Activated naive CD8-positive, alpha-beta T cell treated with anti-CD3 and anti-CD28 coated beads, Interleukin-2, amount 50 U/mL, for 16 hours (primary cell): ENCODE data around the gene PUDP.

Experiments
- DNase-seq: peaks from one replicate; pipeline ENCODE4 v3.0.0-alpha.2; 2020; ENCODE audit warnings: low read depth, low spot score

The PUDP gene

GRCh38 chrX:7146703-7147412, 1.1 kb downstream of the PUDP start:
- no peak for DNase-seq

- DNase-seq, result no peak
Measured at GRCh38 chrX:7146020-7146702, 1.8 kb downstream of the PUDP start.

DNA sequence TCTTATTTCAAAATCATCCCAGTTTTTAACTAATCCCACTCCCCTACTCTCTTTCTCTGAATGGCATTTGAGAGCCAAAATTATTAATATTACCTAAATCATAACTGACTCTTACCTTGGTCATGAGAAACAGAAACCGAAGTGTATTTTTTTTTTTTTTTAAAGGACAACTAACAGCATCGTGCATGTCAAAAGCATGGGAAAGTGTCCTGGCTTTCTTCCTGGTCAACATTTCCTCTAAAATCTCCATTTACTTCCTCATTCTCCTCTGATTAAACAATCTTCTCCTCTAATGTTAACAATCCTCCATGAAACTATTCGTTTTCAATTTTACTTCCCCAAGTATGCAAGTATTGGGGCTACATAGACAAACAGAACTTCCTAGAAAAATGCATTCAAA, 2.5 kb downstream of the PUDP start:
- no peak for DNase-seq

DNA sequence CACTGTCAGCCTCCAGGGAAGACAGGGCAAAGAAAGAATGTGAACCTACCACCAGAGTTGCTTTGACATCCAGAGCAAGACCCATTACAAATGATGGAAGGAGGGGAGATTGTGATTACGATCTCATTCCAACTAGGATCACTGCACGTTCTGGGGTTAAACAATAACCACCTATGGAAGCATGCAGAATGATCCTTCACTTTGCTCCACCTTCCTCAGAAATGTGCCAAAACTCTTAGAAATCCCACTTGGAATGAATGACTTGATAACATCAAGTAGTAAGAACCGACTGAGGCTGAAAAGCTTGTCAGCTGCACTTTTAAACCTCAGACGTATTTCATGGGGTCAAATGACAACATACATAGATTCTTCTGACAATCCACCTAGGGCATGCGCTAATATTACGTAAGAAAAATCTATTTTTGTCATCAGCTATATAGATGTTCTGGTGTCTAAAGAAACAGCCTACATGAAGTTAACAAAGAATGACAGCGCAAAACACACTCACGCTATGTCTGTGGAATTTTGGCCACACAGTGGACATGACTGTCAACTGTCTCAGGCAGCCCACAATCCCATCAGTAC, 3.9 kb downstream of the PUDP start:
- no peak for DNase-seq

GRCh38 chrX:7143076-7143475, 4.9 kb downstream of the PUDP start:
- no peak for DNase-seq

DNA sequence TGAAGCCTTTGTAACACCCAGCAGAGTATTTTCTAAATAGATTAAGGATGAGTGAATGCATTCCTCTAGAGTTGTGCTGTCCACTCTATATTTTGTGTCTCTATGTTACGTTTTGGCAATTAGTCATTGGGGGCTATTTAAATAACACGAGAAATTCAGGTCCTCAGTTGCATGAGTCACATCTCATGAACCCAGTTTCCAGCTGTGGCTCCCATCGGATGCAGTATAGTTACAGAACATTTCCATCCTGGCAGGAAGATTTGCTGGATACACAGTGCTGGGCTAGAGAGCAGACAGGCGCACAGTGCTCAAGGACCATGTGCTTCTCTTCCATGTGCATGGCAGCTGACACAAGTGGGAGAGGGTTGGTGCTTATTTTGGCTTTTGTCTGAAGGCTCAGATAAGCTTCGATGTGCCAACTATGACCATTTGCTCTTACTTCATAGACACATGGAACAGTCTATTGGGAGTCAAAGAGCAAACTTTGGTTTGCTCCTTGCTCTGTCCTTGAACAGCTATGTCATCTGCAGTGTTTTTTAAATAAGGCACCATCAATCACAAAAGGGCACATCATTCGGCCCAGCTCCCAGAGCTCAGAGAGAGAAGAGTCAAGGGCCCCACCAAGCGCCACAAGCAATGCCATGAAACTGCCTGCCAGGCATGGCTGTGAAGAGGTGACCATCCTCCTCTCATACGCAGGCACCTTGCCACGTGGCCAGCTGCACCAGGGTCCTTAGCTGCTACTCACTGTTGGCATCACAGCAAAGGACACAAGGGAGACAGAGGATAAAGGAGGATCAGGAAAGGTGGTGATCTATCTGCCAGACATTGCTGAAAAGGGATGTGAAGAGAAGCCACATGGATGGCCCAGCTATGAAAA, 8.5 kb downstream of the PUDP start:
- DNase-seq, result no peak

DNA sequence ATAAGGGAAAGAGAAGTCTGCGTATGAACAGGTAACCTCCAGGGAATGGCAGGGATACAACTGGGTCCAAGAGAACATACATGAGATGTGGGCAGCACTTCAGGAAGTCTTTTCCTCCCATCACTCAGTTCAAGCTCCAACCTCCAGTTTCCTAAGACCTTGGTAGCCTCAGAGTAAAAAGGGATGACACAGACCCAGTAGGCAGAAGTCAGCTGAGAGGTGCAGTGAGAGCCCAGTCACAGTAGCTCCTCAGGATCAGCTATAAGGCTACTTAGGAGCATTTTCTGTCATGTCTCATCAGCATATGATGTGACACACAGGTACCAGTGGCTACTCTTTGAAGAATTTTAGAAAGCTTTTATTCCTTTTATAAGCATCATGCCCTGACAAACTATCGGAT, 13.0 kb downstream of the PUDP start:
- DNase-seq, result no peak

GRCh38 chrX:7133050-7133440, 14.9 kb downstream of the PUDP start:
- no peak for DNase-seq

DNA sequence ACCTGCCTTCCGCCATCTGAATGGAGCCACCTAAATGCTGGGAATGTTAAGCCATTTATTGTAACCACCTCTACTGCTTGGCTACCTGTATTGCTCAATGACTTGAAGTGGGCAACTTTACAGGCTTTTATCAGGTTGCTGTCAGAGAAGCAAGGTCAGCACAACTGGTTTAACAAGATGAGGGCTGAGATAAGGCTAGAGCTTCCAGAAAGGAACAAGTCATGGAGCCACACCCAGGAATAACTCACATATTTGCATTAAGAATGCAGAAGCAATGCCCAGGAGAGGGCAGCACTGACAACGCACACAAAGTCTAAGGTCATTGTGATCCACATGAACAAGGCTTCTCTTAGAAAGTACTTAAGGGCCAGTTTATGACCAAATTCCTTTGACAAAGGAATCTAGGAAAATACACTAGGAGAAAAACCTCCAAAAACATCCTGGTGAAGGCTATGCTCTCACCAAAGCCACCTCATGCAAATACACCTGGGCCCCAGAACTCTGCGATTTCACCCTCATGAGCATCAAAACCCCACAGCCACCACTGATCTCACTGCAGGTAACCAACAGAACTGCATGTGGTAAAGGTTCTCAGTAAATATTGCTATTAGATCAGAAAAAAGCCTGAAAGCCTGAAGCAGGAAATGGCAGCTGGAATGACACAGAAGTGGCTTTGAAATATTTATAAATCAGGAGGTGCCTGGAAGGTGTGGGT, 15.5 kb downstream of the PUDP start:
- no peak for DNase-seq

GRCh38 chrX:7131621-7132020, 16.3 kb downstream of the PUDP start:
- DNase-seq, result no peak

- no peak for DNase-seq
Measured at GRCh38 chrX:7127056-7127455, 20.9 kb downstream of the PUDP start.

DNA sequence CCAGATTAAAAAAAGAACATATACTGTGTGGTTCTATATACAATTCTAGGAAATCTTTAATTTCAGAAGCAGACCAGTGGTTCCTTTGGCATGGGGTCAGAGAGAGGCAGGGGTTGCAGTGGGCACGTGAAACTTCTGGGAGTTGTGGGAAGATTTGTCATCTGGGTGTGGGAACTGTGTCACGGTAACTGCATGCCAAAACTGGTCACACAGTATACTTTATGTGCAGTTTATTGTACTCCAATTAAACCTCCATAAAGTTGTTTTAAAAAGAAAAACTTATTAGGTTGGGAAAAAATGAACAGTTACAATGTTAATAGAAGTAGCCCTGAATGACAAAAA, 27.1 kb downstream of the PUDP start:
- no peak for DNase-seq

GRCh38 chrX:7119950-7120877, 27.7 kb downstream of the PUDP start:
- no peak for DNase-seq

- no peak for DNase-seq
Measured at GRCh38 chrX:7117587-7117986, 30.4 kb downstream of the PUDP start.

GRCh38 chrX:7116081-7116480, 31.9 kb downstream of the PUDP start:
- no peak for DNase-seq

GRCh38 chrX:7115557-7115956, 32.4 kb downstream of the PUDP start:
- DNase-seq, result no peak

DNA sequence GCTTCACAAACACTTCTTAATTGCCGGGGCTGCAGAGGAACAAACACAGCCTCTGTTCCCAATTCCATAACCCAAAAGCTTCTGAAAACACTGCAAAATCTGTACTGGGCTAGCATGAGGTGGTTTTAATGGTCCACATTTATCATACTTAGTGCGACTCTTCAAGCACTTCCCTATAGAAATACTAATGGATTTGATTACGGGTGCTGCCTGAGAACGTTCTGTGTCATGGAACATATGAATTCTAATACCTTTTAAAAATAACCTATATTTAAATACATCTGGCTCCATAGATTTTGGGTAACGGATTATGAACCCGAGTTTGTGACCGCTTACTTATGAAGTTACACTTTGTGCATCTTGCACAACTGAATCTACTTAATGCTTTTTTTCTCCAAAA, 35.9 kb downstream of the PUDP start:
- DNase-seq, result no peak

- no peak for DNase-seq
Measured at GRCh38 chrX:7111518-7111917, 36.4 kb downstream of the PUDP start.

DNA sequence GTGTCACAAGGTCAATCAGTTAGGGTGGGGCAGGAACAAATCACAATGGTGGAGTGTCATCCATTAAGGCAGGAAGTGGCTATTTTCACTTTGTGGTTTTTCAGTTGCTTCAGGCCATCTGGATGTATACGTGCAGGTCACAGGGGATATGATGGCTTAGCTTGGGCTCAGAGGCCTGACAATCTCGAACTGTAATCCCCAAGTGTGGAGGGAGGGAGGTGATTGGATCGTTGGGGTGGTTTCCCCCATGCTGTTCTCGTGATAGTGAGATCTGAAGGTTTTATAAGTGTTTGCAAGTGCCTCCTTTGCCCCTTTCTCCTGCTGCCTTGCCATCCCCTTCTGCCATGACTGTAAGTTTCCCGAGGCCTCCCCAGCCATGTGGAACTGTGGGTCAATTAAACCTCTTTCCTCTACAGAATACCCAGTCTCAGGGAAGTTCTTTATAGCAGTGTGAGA, 37.1 kb downstream of the PUDP start:
- DNase-seq, result no peak
